H7 (cell line): ENCODE measurements around the gene MYRFL. TPM values are rescaled to one million over a fixed set of nuclear protein-coding genes. Genes with fewer than 3 reads are reported as not detected.
A peak's percentile ranks its signal among the peaks of the same experiment; 100 is the strongest.

Experiments used
- DNase-seq: peaks from one replicate; pipeline ENCODE4 v3.0.0; 2012
- H3K27me3 ChIP-seq: 2 replicates; pipeline ENCODE4 v1.6.0; 2011; ENCODE audit warnings: mild to moderate bottlenecking, low read length; ENCODE audit not compliant: control insufficient read depth, insufficient read depth
- H3K36me3 ChIP-seq: replicated peaks from 2 replicates; pipeline ENCODE4 v1.5.1; 2011; ENCODE audit warnings: low read length; ENCODE audit not compliant: control insufficient read depth, insufficient read depth
- H3K4me3 ChIP-seq: 2 replicates; pipeline ENCODE4 v1.5.1; 2011; ENCODE audit warnings: low read depth, mild to moderate bottlenecking, control low read depth, low read length, moderate library complexity; ENCODE audit not compliant: insufficient read depth
- total RNA-seq: library from RNA; depleted of rRNA; stranded (reverse); fragments of >200 nt; shearing (Covaris generic); gene quantifications from 2 replicates; pipeline ENCODE4 v1.2.3, GENCODE V29; 2014

The MYRFL gene
- total RNA-seq, 1 experiment from 2014 or later, result not detected

- no peak overlapping the region for H3K4me3 ChIP-seq
- DNase-seq, result no peak
- H3K36me3 ChIP-seq, result no peaks in the 10 kb centered on the region
- no peaks in the 10 kb centered on the region for H3K27me3 ChIP-seq
These were observed 94.5 kb downstream of the MYRFL start for GRCh38 chr12:69919495-69919894.

DNA sequence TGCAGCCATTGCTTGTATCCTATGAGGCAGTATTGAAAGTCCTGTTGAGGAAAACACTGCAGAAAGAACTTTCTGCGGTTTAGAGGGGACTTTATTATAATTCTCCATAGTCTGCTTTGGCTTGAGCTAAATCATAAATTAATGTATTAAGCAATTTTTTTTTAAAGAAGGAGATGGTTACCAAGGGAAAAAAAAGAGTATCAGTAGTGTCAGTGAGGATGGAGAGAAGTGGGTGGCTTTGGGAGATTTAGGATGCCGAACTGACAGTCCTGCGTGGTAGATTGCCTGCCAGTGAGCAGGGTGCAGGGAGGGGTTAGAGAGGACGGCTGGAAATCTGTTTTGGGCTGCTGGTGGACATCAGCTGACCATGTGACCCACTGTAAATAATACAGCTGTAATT lies 96.8 kb downstream of the MYRFL start:
- DNase-seq, result no peak
- Histone ChIP-seq H3K36me3 (no peaks in the 10 kb centered on the region), H3K4me3 (no peak overlapping the region), H3K27me3 (no peaks in the 10 kb centered on the region)

DNA sequence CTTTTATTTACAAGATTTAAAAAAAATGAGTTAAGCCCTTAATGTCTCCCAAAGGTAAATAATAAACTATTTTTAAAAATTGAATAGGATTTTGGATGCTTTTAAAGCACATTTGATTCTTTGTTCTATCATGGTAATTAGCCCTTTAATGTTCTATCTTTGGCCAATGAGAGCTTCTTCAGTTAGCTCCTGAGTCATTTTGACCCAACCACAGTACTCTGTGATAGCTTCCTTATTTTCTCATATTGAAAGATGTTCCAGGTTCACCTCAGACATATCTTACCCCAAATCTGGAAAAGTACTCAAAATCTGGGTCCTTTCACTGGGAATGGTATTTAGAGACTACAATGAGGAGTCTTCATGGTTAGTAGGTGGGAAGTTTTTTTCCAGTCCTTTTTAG lies 98.0 kb downstream of the MYRFL start:
- Histone ChIP-seq H3K27me3 (no peaks in the 10 kb centered on the region), H3K36me3 (no peaks in the 10 kb centered on the region), H3K4me3 (no peak overlapping the region)
- no peak for DNase-seq

DNA sequence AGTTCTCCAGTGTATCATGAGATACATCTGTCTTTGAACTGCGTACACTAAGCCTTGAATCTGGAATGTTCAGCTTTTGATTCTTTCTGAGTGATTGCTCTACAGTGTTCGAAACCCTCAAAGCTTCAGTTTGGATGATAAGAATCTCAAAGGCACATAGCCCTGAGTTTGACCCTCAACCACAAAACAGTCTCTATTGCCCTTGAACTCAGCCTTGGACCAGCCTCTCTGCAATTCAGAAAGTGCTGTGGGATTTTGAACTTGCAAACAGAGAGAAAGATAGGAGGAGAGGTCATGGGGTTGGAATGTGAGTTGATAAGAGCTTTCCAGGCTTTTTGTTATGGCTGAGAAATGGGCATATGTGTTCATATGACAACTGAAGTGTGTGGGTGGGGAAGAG lies 100.3 kb downstream of the MYRFL start:
- no peak for DNase-seq
- Histone ChIP-seq H3K27me3 (no peaks in the 10 kb centered on the region), H3K36me3 (no peaks in the 10 kb centered on the region), H3K4me3 (no peak overlapping the region)

GRCh38 chr12:69927164-69927563 lies 102.1 kb downstream of the MYRFL start:
- no peak overlapping the region for H3K4me3 ChIP-seq
- no peaks in the 10 kb centered on the region for H3K27me3 ChIP-seq
- DNase-seq, result no peak
- no peaks in the 10 kb centered on the region for H3K36me3 ChIP-seq

- H3K4me3 ChIP-seq, result no peak overlapping the region
- no peaks in the 10 kb centered on the region for H3K27me3 ChIP-seq
- H3K36me3 ChIP-seq, result no peaks in the 10 kb centered on the region
- DNase-seq, result no peak
These were observed 104.1 kb downstream of the MYRFL start for GRCh38 chr12:69929125-69929524.

DNA sequence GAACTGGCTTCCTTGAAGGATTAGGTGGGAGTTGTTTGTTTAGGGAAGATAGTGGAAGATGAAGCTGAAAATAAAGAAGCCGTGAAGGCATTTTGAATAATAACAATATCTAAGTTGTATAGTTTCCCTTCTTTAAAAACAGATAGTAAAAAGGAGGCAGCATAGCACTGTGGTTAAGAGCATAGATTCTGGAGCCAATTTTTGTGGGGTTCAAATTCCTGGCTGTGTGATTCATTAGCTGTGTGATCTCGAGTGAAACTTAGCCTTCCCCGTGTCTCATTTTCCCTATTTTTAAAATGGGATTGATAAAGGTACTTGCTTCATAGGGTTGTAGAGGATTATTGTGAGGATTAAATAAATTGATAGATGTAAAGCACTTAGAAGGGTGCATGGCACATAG lies 104.5 kb downstream of the MYRFL start:
- Histone ChIP-seq H3K27me3 (no peaks in the 10 kb centered on the region), H3K4me3 (no peak overlapping the region), H3K36me3 (no peaks in the 10 kb centered on the region)
- no peak for DNase-seq

- Histone ChIP-seq H3K4me3 (no peak overlapping the region), H3K27me3 (no peaks in the 10 kb centered on the region), H3K36me3 (no peaks in the 10 kb centered on the region)
- no peak for DNase-seq
These were observed 106.5 kb downstream of the MYRFL start for GRCh38 chr12:69931569-69931968.

DNA sequence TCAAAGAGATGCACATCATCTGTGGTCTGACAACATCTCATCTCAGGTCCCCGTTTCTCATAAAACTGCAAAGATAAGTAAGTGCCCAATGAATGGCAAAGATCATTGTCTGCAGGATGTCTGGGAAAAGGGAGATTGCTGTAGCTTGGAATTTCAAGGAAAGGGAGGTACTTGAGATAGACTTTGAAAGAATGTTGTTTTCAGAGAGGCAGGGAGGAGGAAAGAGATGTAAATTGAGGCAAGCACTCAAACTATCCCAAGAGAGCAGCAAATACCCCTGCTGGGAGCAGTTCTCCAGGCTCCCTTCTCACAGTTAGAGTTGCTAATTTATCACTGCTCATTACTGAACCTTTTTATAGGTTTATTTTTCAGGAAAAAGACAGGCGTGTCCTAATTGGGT lies 107.1 kb downstream of the MYRFL start:
- Histone ChIP-seq H3K36me3 (no peaks in the 10 kb centered on the region), H3K4me3 (no peak overlapping the region), H3K27me3 (no peaks in the 10 kb centered on the region)
- peak; percentile 37 for DNase-seq

DNA sequence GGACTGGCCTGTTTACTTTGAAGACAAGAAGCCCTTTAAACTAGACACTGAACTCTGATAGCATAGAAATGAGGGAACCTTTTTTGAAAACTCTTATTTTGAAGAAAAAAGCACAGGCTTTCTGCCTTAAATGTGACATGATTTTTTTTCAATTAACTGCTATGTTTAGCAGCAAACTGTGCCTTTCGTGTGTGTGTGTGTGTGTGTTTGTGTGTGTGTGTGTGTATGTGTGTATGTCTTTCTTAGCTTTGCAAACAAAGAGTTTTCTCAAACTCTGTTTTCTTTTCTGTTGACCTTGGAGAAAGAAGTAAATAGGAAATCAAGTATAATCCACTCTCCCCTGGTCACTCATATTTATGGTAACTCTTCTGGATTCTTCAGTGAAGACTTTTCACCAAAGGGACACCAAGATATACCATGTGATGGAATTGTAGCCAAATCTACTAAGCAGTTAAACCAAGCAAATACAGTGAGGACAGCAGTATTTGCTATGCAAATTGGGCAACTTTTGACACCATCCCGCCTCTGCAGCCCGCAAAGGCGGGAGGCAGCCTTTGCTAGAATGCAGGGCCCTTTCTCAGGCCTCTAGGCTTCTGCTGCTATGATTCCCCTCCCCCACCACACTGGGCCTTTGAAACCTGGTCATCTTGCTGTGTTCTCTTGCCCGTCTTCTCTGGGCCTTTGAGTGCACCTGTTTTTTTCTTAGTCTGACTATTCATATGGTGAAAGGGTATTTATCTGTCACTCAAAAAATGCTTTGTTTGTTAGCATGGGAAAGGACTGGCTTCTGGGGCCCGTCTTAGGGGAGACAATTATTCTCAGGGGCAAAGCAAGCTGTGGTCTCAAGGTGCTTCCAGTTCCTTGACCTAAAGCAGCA lies 107.9 kb downstream of the MYRFL start:
- Histone ChIP-seq H3K36me3 (no peaks in the 10 kb centered on the region), H3K27me3 (no peaks in the 10 kb centered on the region), H3K4me3 (no peak overlapping the region)
- peak; percentile 51 for DNase-seq

GRCh38 chr12:69934011-69934410 lies 109.0 kb downstream of the MYRFL start:
- Histone ChIP-seq H3K36me3 (no peaks in the 10 kb centered on the region), H3K27me3 (no peaks in the 10 kb centered on the region), H3K4me3 (no peak overlapping the region)
- no peak for DNase-seq

GRCh38 chr12:69935651-69936100 lies 110.6 kb downstream of the MYRFL start:
- H3K27me3 ChIP-seq, result no peaks in the 10 kb centered on the region
- no peak for DNase-seq
- no peak overlapping the region for H3K4me3 ChIP-seq
- H3K36me3 ChIP-seq, result no peaks in the 10 kb centered on the region

- Histone ChIP-seq H3K36me3 (no peaks in the 10 kb centered on the region), H3K27me3 (no peaks in the 10 kb centered on the region), H3K4me3 (no peak overlapping the region)
- DNase-seq, result peak; percentile 65
These were observed 111.2 kb downstream of the MYRFL start for GRCh38 chr12:69936214-69936731.

GRCh38 chr12:69936766-69937165 lies 111.7 kb downstream of the MYRFL start:
- H3K36me3 ChIP-seq, result no peaks in the 10 kb centered on the region
- H3K27me3 ChIP-seq, result no peaks in the 10 kb centered on the region
- DNase-seq, result no peak
- no peak overlapping the region for H3K4me3 ChIP-seq

GRCh38 chr12:69947123-69947522 lies 122.1 kb downstream of the MYRFL start:
- H3K27me3 ChIP-seq, result no peaks in the 10 kb centered on the region
- no peak overlapping the region for H3K4me3 ChIP-seq
- no peak for DNase-seq
- no peaks in the 10 kb centered on the region for H3K36me3 ChIP-seq
